WI38 (cell line): ENCODE measurements around the gene USP43.
A peak's percentile ranks its signal among the peaks of the same experiment; 100 is the strongest.
"Not testable (repeated sequence)": the region's sequence is repeated elsewhere in the genome, so short reads cannot be mapped to it uniquely, and the experiment has no call there.

ENCODE experiments used
- H3K4me3 ChIP-seq: 2 replicates; pipeline ENCODE4 v1.5.1; 2011; ENCODE audit warnings: low read depth, mild to moderate bottlenecking, control low read depth, low read length
- CTCF ChIP-seq: IDR thresholded peaks from 2 replicates; pipeline ENCODE4 v1.5.1; 2012; ENCODE audit warnings: low read depth, mild to moderate bottlenecking, control low read depth, low read length

Gene USP43, protein sequence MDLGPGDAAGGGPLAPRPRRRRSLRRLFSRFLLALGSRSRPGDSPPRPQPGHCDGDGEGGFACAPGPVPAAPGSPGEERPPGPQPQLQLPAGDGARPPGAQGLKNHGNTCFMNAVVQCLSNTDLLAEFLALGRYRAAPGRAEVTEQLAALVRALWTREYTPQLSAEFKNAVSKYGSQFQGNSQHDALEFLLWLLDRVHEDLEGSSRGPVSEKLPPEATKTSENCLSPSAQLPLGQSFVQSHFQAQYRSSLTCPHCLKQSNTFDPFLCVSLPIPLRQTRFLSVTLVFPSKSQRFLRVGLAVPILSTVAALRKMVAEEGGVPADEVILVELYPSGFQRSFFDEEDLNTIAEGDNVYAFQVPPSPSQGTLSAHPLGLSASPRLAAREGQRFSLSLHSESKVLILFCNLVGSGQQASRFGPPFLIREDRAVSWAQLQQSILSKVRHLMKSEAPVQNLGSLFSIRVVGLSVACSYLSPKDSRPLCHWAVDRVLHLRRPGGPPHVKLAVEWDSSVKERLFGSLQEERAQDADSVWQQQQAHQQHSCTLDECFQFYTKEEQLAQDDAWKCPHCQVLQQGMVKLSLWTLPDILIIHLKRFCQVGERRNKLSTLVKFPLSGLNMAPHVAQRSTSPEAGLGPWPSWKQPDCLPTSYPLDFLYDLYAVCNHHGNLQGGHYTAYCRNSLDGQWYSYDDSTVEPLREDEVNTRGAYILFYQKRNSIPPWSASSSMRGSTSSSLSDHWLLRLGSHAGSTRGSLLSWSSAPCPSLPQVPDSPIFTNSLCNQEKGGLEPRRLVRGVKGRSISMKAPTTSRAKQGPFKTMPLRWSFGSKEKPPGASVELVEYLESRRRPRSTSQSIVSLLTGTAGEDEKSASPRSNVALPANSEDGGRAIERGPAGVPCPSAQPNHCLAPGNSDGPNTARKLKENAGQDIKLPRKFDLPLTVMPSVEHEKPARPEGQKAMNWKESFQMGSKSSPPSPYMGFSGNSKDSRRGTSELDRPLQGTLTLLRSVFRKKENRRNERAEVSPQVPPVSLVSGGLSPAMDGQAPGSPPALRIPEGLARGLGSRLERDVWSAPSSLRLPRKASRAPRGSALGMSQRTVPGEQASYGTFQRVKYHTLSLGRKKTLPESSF

DNA sequence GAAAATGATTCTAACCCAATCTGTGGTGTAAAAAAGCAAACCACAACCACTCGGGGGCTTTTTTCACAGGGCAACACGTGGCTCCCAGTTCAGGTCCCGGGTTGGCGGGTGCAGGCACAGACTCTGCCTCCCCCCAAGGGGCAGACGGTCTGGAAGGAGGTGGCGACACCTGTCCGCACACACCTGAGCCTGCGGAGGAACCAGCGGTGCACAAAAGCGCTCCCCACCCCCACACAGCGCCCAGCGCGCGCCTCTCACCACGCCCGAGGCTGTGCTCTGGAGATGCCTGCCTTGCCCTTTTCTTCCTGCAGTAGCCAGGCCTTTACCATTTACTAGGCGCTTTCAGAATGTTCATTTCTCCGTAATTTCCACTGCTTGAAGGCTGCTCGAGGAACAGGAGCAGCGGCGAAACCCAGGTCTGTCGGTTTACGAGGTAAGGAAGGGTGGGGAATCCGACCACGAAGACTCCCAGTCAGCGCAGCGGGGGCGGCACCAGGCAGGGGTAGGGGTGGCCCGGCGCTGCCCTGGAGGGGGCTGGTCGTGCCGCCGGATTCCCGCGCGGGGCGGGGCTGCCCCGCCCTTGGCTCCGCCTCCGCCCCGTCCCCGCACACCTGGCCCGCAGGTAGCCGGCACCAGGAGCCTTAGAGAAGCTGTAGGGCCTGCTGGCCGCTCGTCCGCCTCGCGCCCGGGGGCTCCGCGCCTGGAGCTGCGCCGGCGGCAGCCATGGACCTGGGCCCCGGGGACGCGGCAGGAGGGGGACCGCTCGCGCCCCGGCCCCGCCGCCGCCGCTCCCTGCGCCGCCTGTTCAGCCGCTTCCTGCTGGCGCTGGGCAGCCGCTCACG lies at the start of gene USP43:
Gene USP43 (plus strand): TSS at position 608 of the 842 bp plus-strand sequence. CDS start 116 bp downstream, at position 724.
- no peak for TF ChIP-seq CTCF
- 0 out of 2 replicates have a peak within 1 kb of the TSS, but pooled peaks have one; percentile 5 for H3K4me3 ChIP-seq

DNA sequence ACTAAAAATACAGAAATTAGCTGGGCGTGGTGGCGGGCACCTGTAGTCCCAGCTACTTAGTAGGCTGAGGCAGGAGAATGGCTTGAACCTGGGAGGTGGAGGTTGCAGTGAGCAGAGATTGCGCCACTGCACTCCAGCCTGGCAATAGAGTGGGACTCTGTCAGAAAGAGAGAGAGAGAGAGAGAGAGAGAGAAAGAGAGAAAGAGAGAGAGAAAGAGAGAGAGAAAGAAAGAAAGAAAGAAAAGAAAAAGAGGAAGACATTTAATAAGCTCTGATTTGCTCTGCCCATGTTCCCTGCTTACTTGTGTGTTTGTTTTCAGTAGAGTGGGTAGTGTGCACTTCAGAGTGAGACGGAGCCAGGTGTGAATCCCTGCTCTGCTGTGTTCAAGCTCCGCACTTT lies 47.7 kb upstream of the USP43 start:
- H3K4me3 ChIP-seq, result not testable (repeated sequence)

- no peak overlapping the region for H3K4me3 ChIP-seq
- TF ChIP-seq CTCF, result no peak
Observed at GRCh38 chr17:9598661-9599060, 46.7 kb upstream of the USP43 start.

DNA sequence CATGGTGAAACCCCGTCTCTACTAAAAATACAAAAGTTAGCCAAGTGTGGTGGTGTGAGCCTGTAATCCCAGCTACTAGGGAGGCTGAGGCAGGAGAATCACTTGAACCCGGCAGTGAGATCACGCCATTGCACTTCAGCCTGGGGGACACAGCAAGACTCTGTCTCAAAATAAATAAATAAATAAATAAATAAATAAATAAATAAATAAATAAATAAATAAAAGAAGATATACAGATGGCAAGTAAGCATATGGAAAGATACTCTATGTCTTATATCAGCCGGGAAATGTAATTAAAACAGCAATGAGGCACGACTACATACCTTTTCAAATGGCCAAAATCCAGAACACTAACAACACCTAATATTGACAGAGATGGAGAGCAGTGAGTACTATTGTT lies 40.7 kb upstream of the USP43 start:
- H3K4me3 ChIP-seq, result not testable (repeated sequence)

GRCh38 chr17:9606453-9606852 lies 38.9 kb upstream of the USP43 start:
- H3K4me3 ChIP-seq, result no peak overlapping the region
- no peak for TF ChIP-seq CTCF

GRCh38 chr17:9607058-9607457 lies 38.3 kb upstream of the USP43 start:
- not testable (repeated sequence) for H3K4me3 ChIP-seq

- TF ChIP-seq CTCF, result no peak
- no peak overlapping the region for H3K4me3 ChIP-seq
Observed at GRCh38 chr17:9611557-9611956, 33.8 kb upstream of the USP43 start.

DNA sequence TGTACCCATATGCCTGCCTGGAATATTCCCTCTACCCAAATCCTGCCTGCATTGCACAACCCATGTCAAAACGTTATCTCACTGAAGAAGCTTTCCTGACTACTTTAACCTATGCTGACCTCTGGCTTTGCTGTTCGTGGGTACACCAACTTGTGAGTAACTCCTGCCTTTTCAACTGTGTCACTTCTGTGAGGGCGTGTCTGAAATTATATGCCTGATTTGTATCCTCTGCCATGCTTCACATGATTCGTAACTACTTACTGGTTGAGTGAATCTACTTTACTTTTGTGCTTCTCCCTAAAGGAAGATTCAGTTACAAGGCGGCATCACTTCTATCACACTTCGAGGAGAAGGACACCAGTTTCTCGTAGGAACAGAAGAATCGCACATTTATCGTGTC lies 33.3 kb upstream of the USP43 start:
- no peak overlapping the region for H3K4me3 ChIP-seq
- TF ChIP-seq CTCF, result no peak
